ENCODE data around the gene CRBN.

The CRBN gene

DNA sequence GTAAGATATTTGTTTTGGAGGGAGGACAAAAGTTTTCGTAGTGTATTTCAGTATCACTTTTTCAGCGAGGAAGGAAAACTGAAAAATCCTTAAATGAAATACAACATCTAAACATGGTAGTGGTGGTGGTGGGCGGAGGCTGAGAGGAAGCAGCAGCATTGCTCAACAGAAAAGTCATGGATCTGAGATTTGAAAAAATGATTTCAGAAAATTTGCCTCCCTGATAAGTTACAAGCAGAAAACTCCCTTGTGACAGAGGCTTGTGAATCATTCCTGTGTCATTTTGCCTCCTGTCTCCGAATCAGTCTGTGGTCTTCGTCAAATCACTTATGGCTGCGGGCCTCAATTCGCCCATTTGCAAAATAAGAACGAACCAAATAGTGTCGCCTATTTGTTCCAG is 965 bp upstream of the CRBN start:
- TF ChIP-seq YY1 (IDR thresholded peaks at IDR 0.05; ENCODE audit: low read depth): no peak
- no peak for TF ChIP-seq NFIC (IDR thresholded peaks at IDR 0.05)
- TF ChIP-seq TEAD4 (IDR thresholded peaks at IDR 0.05): no peak
- no peak for TF ChIP-seq ZBTB7A (IDR thresholded peaks at IDR 0.05; ENCODE audit: low read depth)
- TF ChIP-seq, protein P1, sequence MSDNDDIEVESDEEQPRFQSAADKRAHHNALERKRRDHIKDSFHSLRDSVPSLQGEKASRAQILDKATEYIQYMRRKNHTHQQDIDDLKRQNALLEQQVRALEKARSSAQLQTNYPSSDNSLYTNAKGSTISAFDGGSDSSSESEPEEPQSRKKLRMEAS (IDR thresholded peaks at IDR 0.05): no peak
- TF ChIP-seq, protein P2, sequence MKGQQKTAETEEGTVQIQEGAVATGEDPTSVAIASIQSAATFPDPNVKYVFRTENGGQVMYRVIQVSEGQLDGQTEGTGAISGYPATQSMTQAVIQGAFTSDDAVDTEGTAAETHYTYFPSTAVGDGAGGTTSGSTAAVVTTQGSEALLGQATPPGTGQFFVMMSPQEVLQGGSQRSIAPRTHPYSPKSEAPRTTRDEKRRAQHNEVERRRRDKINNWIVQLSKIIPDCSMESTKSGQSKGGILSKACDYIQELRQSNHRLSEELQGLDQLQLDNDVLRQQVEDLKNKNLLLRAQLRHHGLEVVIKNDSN (IDR thresholded peaks at IDR 0.05): no peak
- no peak for TF ChIP-seq CEBPB (IDR thresholded peaks at IDR 0.05)
- no peak for TF ChIP-seq RAD21 (IDR thresholded peaks at IDR 0.05; ENCODE audit: low read depth)
- TF ChIP-seq TCF12 (IDR thresholded peaks at IDR 0.05; ENCODE audit: low read depth): no peak
- no peak for TF ChIP-seq TAF1 (IDR thresholded peaks at IDR 0.05; ENCODE audit: low read depth)
- TF ChIP-seq FOXM1 (IDR thresholded peaks at IDR 0.05; ENCODE audit: borderline replicate concordance, low read depth): no peak
- TF ChIP-seq, protein P3, sequence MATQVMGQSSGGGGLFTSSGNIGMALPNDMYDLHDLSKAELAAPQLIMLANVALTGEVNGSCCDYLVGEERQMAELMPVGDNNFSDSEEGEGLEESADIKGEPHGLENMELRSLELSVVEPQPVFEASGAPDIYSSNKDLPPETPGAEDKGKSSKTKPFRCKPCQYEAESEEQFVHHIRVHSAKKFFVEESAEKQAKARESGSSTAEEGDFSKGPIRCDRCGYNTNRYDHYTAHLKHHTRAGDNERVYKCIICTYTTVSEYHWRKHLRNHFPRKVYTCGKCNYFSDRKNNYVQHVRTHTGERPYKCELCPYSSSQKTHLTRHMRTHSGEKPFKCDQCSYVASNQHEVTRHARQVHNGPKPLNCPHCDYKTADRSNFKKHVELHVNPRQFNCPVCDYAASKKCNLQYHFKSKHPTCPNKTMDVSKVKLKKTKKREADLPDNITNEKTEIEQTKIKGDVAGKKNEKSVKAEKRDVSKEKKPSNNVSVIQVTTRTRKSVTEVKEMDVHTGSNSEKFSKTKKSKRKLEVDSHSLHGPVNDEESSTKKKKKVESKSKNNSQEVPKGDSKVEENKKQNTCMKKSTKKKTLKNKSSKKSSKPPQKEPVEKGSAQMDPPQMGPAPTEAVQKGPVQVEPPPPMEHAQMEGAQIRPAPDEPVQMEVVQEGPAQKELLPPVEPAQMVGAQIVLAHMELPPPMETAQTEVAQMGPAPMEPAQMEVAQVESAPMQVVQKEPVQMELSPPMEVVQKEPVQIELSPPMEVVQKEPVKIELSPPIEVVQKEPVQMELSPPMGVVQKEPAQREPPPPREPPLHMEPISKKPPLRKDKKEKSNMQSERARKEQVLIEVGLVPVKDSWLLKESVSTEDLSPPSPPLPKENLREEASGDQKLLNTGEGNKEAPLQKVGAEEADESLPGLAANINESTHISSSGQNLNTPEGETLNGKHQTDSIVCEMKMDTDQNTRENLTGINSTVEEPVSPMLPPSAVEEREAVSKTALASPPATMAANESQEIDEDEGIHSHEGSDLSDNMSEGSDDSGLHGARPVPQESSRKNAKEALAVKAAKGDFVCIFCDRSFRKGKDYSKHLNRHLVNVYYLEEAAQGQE (IDR thresholded peaks at IDR 0.05; ENCODE audit: low read depth): no peak

DNA sequence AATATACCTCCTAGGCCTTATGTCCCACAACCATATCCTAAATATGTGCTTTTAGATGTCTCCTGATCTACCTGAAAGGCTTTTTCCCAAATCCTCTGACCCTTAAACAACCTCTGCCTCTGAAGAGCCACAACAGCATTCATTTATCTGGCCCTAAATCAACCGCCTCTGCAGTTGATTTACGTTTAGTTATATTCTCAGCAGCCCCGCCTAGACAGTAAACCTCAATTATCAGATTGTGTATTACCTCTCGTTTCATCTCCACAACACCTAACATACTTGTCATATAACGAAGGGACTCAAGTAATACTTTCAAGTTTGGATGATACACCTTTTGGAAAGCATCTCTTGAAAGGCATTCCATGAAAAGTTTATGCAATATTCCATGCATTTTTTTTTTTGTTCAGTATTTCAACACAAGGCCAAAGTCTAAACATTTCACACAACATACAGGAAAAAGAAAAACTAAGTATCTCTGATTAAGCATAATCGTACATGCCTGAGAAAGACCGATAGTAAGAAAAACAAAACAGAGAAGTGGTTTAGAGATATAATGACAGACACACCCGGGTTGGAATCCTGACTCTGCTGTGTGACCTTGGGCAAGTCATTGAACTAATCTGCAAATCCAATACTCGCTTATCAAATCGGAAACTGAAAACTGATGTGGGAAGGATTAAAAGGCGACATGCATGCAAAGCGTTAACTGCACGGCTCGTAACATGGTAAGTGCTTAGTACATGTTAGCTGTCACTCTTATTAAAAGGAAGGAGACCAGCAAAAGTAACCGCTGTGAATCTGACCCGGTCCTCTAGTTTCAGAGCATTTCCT is 778 bp downstream of the CRBN start:
- TF ChIP-seq CEBPB (IDR thresholded peaks at IDR 0.05) (no peak), TEAD4 (IDR thresholded peaks at IDR 0.05) (no peak), ZBTB7A (IDR thresholded peaks at IDR 0.05; ENCODE audit: low read depth) (no peak), CREB1 (IDR thresholded peaks at IDR 0.05; ENCODE audit: low read depth) (no peak), EGR1 (IDR thresholded peaks at IDR 0.05) (no peak), YY1 (IDR thresholded peaks at IDR 0.05; ENCODE audit: low read depth) (no peak), TCF12 (IDR thresholded peaks at IDR 0.05; ENCODE audit: low read depth) (no peak), FOXM1 (IDR thresholded peaks at IDR 0.05; ENCODE audit: borderline replicate concordance, low read depth) (no peak), TAF1 (IDR thresholded peaks at IDR 0.05; ENCODE audit: low read depth) (no peak), NFIC (IDR thresholded peaks at IDR 0.05) (no peak), RAD21 (IDR thresholded peaks at IDR 0.05; ENCODE audit: low read depth) (no peak), EP300 (IDR thresholded peaks at IDR 0.05; ENCODE audit: borderline replicate concordance) (no peak)
- TF ChIP-seq, protein P2 (IDR thresholded peaks at IDR 0.05): no peak
- TF ChIP-seq, protein P3 (IDR thresholded peaks at IDR 0.05; ENCODE audit: low read depth): no peak
- TF ChIP-seq, protein P1 (IDR thresholded peaks at IDR 0.05): no peak

DNA sequence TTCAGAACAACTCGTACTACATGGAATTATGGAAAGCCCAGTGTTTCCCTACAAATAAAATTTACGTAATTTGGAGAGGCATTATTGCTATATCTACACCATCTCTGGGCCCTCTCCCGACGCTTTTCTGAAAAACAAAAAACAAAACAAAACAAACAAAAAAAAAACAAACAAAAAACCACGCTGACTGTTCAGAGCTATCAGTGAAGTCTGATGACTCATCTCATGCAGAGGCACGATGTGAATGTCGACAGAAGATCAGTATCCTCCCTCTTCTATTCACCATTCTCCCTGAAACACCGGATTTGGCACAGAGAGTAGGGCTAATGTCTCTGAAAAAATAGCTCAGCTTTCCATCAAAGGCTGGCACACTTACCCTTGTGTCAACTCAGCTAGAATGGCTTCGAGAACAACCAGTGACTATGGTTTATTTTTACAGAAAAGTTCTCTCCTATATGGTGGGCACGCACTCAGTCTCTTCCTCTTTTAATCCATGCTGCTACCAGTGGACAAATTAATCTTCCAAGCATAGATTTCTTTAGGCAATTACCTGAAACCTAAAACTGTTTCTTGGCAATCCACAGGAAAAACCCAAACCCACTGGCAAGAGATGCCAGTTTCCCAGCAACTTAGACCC is 1.5 kb downstream of the CRBN start:
- TF ChIP-seq, protein P2 (IDR thresholded peaks at IDR 0.05): no peak
- TF ChIP-seq, protein P3 (IDR thresholded peaks at IDR 0.05; ENCODE audit: low read depth): no peak
- TF ChIP-seq CEBPB (IDR thresholded peaks at IDR 0.05): no peak
- TF ChIP-seq, protein P1 (IDR thresholded peaks at IDR 0.05): no peak
- TF ChIP-seq EGR1 (IDR thresholded peaks at IDR 0.05): no peak
- TF ChIP-seq TCF12 (IDR thresholded peaks at IDR 0.05; ENCODE audit: low read depth): no peak
- no peak for TF ChIP-seq RAD21 (IDR thresholded peaks at IDR 0.05; ENCODE audit: low read depth)
- no peak for TF ChIP-seq TEAD4 (IDR thresholded peaks at IDR 0.05)
- no peak for TF ChIP-seq ZBTB7A (IDR thresholded peaks at IDR 0.05; ENCODE audit: low read depth)
- no peak for TF ChIP-seq TAF1 (IDR thresholded peaks at IDR 0.05; ENCODE audit: low read depth)
- no peak for TF ChIP-seq CREB1 (IDR thresholded peaks at IDR 0.05; ENCODE audit: low read depth)
- no peak for TF ChIP-seq YY1 (IDR thresholded peaks at IDR 0.05; ENCODE audit: low read depth)
- TF ChIP-seq EP300 (IDR thresholded peaks at IDR 0.05; ENCODE audit: borderline replicate concordance): no peak
- TF ChIP-seq FOXM1 (IDR thresholded peaks at IDR 0.05; ENCODE audit: borderline replicate concordance, low read depth): no peak
- no peak for TF ChIP-seq NFIC (IDR thresholded peaks at IDR 0.05)
